GM23338 (cell line): Measurements from ENCODE around the gene ZNF609.

Source experiments
- EZH2 ChIP-seq: fragments of 200-600 bp; sonication (generic); IDR thresholded peaks from one replicate; pipeline ENCODE4 v1.8.0; 2017; ENCODE audit warnings: antibody characterized with exemption, mild to moderate bottlenecking, low read depth; ENCODE audit not compliant: unreplicated experiment
- EZH2phosphoT487 ChIP-seq: fragments of 200-600 bp; sonication (generic); IDR thresholded peaks from one replicate; pipeline ENCODE4 v1.8.1; 2018; ENCODE audit warnings: antibody characterized with exemption; ENCODE audit not compliant: unreplicated experiment
- JUNB ChIP-seq: IDR thresholded peaks from one replicate; pipeline ENCODE4 v1.6.1; 2016; ENCODE audit warnings: antibody characterized with exemption; ENCODE audit not compliant: unreplicated experiment
- POLR2AphosphoS5 ChIP-seq: IDR thresholded peaks from 2 replicates; pipeline ENCODE4 v1.6.1; 2016; ENCODE audit warnings: antibody characterized with exemption, low read depth
- TF ChIP-seq, protein P1 (sequence below): IDR thresholded peaks from one replicate; pipeline ENCODE4 v1.6.1; 2018; ENCODE audit warnings: antibody characterized with exemption; ENCODE audit not compliant: unreplicated experiment
- TF ChIP-seq, protein P2 (sequence below), 2 experiments: fragments of 200-600 bp in 1 of 2; sonication (generic) in 1 of 2; conservative IDR thresholded peaks; 2 replicates each; pipeline versions ENCODE4 v1.5.1 to v1.6.1; 2016 to 2017; ENCODE audit warnings: antibody characterized with exemption in 2 of 2, low read depth in 2 of 2, mild to moderate bottlenecking in 2 of 2, moderate library complexity in 1 of 2
- TF ChIP-seq, protein P3 (sequence below): fragments of 250-450 bp; sonication (Bioruptor Pico); IDR thresholded peaks from 2 replicates; pipeline ENCODE4 v1.5.0; 2020; ENCODE audit warnings: mild to moderate bottlenecking, moderate library complexity
- TF ChIP-seq, protein P4 (sequence below): IDR thresholded peaks from 2 replicates; pipeline ENCODE4 v1.6.1; 2016; ENCODE audit warnings: antibody characterized with exemption

DNA sequence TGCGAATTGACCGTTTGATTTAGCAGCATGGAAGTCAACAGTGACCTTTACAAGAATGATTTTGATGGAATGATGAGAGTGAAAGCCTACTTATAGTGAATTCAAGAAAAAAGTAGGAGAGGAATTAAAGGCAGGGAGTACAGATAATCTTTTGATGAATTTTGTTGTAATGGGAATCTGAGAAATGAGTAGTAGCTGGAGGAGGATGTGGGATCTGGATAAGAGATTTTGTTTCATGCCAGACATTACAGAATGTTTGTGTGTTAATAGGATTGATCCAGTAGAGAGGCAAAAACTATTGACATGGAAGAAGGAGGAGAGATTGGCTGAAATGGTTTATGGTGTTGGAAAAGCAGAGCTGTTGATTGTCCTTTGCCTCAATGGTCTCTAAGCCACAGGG is 17.4 kb upstream of the ZNF609 start:
- TF ChIP-seq, protein P1, sequence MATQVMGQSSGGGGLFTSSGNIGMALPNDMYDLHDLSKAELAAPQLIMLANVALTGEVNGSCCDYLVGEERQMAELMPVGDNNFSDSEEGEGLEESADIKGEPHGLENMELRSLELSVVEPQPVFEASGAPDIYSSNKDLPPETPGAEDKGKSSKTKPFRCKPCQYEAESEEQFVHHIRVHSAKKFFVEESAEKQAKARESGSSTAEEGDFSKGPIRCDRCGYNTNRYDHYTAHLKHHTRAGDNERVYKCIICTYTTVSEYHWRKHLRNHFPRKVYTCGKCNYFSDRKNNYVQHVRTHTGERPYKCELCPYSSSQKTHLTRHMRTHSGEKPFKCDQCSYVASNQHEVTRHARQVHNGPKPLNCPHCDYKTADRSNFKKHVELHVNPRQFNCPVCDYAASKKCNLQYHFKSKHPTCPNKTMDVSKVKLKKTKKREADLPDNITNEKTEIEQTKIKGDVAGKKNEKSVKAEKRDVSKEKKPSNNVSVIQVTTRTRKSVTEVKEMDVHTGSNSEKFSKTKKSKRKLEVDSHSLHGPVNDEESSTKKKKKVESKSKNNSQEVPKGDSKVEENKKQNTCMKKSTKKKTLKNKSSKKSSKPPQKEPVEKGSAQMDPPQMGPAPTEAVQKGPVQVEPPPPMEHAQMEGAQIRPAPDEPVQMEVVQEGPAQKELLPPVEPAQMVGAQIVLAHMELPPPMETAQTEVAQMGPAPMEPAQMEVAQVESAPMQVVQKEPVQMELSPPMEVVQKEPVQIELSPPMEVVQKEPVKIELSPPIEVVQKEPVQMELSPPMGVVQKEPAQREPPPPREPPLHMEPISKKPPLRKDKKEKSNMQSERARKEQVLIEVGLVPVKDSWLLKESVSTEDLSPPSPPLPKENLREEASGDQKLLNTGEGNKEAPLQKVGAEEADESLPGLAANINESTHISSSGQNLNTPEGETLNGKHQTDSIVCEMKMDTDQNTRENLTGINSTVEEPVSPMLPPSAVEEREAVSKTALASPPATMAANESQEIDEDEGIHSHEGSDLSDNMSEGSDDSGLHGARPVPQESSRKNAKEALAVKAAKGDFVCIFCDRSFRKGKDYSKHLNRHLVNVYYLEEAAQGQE = no peak
- no peak for TF ChIP-seq POLR2AphosphoS5
- TF ChIP-seq EZH2 = no peak
- TF ChIP-seq, protein P2, sequence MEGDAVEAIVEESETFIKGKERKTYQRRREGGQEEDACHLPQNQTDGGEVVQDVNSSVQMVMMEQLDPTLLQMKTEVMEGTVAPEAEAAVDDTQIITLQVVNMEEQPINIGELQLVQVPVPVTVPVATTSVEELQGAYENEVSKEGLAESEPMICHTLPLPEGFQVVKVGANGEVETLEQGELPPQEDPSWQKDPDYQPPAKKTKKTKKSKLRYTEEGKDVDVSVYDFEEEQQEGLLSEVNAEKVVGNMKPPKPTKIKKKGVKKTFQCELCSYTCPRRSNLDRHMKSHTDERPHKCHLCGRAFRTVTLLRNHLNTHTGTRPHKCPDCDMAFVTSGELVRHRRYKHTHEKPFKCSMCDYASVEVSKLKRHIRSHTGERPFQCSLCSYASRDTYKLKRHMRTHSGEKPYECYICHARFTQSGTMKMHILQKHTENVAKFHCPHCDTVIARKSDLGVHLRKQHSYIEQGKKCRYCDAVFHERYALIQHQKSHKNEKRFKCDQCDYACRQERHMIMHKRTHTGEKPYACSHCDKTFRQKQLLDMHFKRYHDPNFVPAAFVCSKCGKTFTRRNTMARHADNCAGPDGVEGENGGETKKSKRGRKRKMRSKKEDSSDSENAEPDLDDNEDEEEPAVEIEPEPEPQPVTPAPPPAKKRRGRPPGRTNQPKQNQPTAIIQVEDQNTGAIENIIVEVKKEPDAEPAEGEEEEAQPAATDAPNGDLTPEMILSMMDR (conservative IDR thresholded peaks at IDR 0.05; ENCODE audit: low read depth in 2 of 2) = no peak
- no peak for TF ChIP-seq EZH2phosphoT487
- TF ChIP-seq, protein P3, sequence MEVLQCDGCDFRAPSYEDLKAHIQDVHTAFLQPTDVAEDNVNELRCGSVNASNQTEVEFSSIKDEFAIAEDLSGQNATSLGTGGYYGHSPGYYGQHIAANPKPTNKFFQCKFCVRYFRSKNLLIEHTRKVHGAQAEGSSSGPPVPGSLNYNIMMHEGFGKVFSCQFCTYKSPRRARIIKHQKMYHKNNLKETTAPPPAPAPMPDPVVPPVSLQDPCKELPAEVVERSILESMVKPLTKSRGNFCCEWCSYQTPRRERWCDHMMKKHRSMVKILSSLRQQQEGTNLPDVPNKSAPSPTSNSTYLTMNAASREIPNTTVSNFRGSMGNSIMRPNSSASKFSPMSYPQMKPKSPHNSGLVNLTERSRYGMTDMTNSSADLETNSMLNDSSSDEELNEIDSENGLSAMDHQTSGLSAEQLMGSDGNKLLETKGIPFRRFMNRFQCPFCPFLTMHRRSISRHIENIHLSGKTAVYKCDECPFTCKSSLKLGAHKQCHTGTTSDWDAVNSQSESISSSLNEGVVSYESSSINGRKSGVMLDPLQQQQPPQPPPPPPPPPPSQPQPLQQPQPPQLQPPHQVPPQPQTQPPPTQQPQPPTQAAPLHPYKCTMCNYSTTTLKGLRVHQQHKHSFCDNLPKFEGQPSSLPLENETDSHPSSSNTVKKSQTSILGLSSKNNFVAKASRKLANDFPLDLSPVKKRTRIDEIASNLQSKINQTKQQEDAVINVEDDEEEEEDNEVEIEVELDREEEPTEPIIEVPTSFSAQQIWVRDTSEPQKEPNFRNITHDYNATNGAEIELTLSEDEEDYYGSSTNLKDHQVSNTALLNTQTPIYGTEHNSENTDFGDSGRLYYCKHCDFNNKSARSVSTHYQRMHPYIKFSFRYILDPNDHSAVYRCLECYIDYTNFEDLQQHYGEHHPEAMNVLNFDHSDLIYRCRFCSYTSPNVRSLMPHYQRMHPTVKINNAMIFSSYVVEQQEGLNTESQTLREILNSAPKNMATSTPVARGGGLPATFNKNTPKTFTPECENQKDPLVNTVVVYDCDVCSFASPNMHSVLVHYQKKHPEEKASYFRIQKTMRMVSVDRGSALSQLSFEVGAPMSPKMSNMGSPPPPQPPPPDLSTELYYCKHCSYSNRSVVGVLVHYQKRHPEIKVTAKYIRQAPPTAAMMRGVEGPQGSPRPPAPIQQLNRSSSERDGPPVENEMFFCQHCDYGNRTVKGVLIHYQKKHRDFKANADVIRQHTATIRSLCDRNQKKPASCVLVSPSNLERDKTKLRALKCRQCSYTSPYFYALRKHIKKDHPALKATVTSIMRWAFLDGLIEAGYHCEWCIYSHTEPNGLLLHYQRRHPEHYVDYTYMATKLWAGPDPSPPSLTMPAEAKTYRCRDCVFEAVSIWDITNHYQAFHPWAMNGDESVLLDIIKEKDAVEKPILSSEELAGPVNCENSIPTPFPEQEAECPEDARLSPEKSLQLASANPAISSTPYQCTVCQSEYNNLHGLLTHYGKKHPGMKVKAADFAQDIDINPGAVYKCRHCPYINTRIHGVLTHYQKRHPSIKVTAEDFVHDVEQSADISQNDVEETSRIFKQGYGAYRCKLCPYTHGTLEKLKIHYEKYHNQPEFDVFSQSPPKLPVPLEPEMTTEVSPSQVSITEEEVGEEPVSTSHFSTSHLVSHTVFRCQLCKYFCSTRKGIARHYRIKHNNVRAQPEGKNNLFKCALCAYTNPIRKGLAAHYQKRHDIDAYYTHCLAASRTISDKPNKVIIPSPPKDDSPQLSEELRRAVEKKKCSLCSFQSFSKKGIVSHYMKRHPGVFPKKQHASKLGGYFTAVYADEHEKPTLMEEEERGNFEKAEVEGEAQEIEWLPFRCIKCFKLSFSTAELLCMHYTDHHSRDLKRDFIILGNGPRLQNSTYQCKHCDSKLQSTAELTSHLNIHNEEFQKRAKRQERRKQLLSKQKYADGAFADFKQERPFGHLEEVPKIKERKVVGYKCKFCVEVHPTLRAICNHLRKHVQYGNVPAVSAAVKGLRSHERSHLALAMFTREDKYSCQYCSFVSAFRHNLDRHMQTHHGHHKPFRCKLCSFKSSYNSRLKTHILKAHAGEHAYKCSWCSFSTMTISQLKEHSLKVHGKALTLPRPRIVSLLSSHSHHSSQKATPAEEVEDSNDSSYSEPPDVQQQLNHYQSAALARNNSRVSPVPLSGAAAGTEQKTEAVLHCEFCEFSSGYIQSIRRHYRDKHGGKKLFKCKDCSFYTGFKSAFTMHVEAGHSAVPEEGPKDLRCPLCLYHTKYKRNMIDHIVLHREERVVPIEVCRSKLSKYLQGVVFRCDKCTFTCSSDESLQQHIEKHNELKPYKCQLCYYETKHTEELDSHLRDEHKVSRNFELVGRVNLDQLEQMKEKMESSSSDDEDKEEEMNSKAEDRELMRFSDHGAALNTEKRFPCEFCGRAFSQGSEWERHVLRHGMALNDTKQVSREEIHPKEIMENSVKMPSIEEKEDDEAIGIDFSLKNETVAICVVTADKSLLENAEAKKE (CRISPR knock-in tag) = no peak
- TF ChIP-seq, protein P4, sequence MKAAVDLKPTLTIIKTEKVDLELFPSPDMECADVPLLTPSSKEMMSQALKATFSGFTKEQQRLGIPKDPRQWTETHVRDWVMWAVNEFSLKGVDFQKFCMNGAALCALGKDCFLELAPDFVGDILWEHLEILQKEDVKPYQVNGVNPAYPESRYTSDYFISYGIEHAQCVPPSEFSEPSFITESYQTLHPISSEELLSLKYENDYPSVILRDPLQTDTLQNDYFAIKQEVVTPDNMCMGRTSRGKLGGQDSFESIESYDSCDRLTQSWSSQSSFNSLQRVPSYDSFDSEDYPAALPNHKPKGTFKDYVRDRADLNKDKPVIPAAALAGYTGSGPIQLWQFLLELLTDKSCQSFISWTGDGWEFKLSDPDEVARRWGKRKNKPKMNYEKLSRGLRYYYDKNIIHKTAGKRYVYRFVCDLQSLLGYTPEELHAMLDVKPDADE = no peak
- no peak for TF ChIP-seq JUNB
